ENCODE data around the gene EEF1A2. TPM values are rescaled to one million over a fixed set of nuclear protein-coding genes. Genes with fewer than 3 reads are reported as not detected.

EEF1A2 gene
- polyA plus RNA-seq, 2 of the 4 experiments (the other 2 are of a cell fraction) = 16.3 to 129 TPM

DNA sequence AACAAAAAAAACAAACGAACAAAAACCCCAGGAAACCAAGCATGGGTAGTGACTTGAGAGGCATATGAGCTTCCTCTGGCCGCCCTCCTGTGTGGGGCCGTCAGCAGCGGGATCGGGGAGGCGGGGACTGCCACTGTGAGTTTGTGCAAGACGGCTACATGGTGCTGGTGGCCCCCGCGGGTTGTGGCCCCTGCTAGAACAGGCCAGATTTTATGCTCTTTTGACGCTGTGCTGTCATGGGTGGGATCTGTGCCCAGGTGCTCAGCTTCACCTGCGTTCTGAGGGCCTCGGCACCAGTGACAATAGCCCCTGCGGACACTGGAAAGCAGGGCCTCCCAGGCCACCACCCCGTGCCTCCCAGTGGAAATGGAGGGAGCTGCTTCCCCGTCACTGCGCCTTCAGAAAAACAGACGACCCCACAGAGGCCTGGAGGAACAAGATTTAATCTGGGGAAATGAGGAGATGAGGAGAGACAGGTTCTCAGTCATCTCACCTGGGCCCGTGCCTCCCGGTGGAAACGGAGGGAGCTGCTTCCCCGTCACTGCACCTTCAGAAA lies 21.7 kb downstream of the EEF1A2 start:
- H3K9me3 ChIP-seq = no peaks in the 10 kb centered on the region
- CTCF ChIA-PET = interaction anchor here (0.6 to 2.0 kb wide), 3 partner anchors 19 to 378 kb away, joined by 3 to 11 read pairs (median 4); no protein-coding TSS in a partner anchor
- DNase-seq (ENCODE audit: low read depth in 1 of 2, low spot score in 1 of 2) (no peak), ATAC-seq (no peak), FAIRE-seq (no peak)
- TF ChIP-seq POLR2AphosphoS2 (conservative IDR thresholded peaks at IDR 0.05; ENCODE audit: low read length) (no peak), HOXB13 (CRISPR knock-in tag; IDR thresholded peaks at IDR 0.05; ENCODE audit: low read depth) (no peak), RNF2 (IDR thresholded peaks at IDR 0.05; ENCODE audit: borderline replicate concordance, low read depth) (no peak), GATA3 (IDR thresholded peaks at IDR 0.05; ENCODE audit: borderline replicate concordance) (no peak), JUNB (IDR thresholded peaks at IDR 0.05) (no peak), ZSCAN20 (CRISPR knock-in tag; IDR thresholded peaks at IDR 0.05) (no peak)
- TF ChIP-seq, protein P1, sequence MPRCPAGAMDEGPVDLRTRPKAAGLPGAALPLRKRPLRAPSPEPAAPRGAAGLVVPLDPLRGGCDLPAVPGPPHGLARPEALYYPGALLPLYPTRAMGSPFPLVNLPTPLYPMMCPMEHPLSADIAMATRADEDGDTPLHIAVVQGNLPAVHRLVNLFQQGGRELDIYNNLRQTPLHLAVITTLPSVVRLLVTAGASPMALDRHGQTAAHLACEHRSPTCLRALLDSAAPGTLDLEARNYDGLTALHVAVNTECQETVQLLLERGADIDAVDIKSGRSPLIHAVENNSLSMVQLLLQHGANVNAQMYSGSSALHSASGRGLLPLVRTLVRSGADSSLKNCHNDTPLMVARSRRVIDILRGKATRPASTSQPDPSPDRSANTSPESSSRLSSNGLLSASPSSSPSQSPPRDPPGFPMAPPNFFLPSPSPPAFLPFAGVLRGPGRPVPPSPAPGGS (IDR thresholded peaks at IDR 0.05) = no peak
- H3K4me3 ChIP-seq = no peak overlapping the region
- no peak overlapping the region for H3K27ac ChIP-seq
- H3K4me1 ChIP-seq = peaks cover 6% of the 10 kb centered on the region; the same call in 2 of the 3 replicates
- H3K4me2 ChIP-seq = no peak overlapping the region
- POLR2A ChIA-PET = no interaction called here
- 51% methylated on average over 21 of the region's 21 CpGs for WGBS (ENCODE audit: missing lambda C conversion rate)

GRCh38 chr20:63475209-63475608 lies 23.7 kb downstream of the EEF1A2 start:
- CTCF ChIA-PET = interaction anchor here (0.9 to 3.2 kb wide), 2 partner anchors 18 to 21 kb away, joined by 3 to 17 read pairs; no protein-coding TSS in a partner anchor
- Histone ChIP-seq H3K4me2 (no peak overlapping the region), H3K4me1 (peaks cover 13% of the 10 kb centered on the region), H3K4me3 (no peak overlapping the region), H3K27ac (no peak overlapping the region), H3K9me3 (no peaks in the 10 kb centered on the region)
- DNase-seq (ENCODE audit: low read depth in 1 of 2, low spot score in 1 of 2) (peak in 1 of 2 experiments; percentile 52), FAIRE-seq (no peak), ATAC-seq (peak; percentile 51 to 61; a peak in 5 of 6 replicates)
- 15% methylated on average over 15 of the region's 16 CpGs for WGBS (ENCODE audit: missing lambda C conversion rate)
- TF ChIP-seq, protein P2, sequence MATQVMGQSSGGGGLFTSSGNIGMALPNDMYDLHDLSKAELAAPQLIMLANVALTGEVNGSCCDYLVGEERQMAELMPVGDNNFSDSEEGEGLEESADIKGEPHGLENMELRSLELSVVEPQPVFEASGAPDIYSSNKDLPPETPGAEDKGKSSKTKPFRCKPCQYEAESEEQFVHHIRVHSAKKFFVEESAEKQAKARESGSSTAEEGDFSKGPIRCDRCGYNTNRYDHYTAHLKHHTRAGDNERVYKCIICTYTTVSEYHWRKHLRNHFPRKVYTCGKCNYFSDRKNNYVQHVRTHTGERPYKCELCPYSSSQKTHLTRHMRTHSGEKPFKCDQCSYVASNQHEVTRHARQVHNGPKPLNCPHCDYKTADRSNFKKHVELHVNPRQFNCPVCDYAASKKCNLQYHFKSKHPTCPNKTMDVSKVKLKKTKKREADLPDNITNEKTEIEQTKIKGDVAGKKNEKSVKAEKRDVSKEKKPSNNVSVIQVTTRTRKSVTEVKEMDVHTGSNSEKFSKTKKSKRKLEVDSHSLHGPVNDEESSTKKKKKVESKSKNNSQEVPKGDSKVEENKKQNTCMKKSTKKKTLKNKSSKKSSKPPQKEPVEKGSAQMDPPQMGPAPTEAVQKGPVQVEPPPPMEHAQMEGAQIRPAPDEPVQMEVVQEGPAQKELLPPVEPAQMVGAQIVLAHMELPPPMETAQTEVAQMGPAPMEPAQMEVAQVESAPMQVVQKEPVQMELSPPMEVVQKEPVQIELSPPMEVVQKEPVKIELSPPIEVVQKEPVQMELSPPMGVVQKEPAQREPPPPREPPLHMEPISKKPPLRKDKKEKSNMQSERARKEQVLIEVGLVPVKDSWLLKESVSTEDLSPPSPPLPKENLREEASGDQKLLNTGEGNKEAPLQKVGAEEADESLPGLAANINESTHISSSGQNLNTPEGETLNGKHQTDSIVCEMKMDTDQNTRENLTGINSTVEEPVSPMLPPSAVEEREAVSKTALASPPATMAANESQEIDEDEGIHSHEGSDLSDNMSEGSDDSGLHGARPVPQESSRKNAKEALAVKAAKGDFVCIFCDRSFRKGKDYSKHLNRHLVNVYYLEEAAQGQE (IDR thresholded peaks at IDR 0.05) = peak; percentile 81
- no peak for TF ChIP-seq POLR2AphosphoS2 (conservative IDR thresholded peaks at IDR 0.05; ENCODE audit: low read length)
- no peak for TF ChIP-seq ZC3H11A (IDR thresholded peaks at IDR 0.05)
- 0 out of 2 replicates have a peak, but pooled peaks have one; percentile 10 for TF ChIP-seq EHMT2 (IDR thresholded peaks at IDR 0.05; ENCODE audit: low read depth)
- no peak for TF ChIP-seq RFX5 (IDR thresholded peaks at IDR 0.05)
- no peak for TF ChIP-seq NFE2L2 (conservative IDR thresholded peaks at IDR 0.05; ENCODE audit: low read length)
- no peak for TF ChIP-seq FOSL2 (IDR thresholded peaks at IDR 0.05)
- no peak for TF ChIP-seq FOSL2 (CRISPR knock-in tag; IDR thresholded peaks at IDR 0.05)
- TF ChIP-seq SMC3 (IDR thresholded peaks at IDR 0.05) = no peak
- POLR2A ChIA-PET = no interaction called here

DNA sequence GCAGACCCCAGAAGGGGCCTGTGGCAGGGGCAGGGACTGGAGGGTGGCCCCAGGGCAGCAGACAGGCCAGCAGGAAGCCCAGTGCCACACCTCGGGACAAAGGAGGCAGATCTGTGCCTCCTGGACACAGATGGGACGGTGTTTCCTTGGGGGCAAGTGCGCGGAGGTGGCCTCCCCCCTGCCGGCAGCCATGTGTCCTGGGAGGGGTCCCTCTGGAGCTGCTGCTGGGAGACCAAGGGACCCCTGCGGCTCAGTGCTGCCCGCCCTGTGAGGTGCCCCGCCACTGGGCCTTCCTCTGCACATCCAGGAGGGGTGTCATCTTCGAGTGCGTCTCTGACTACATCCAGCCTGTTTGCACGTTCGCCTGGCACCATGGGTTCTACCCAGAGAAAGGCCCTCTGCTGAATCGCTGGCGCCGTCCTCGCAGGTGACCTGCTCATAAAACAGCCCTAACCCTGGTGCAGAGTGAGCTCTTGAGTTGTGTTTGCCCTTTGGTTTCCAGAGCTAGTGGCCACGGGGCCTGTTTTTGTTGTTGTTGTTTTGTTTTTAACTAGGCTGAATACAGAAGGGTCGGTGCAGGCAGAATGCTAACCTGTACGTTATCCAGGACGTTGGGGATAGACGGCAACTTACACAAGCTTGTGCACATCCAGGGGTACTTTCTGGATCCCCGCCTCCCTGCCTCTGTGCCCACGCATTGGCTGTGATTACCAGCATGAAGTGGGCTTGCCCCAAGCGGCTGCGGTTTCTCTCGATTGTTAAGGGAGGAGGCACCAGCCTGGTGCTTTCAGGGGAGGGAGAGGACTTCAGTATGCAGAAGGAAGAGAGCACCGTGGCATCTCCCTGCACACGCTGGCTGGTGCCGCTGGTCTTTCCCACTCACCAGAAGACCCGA lies 25.1 kb downstream of the EEF1A2 start:
- Histone ChIP-seq H3K4me3 (no peak overlapping the region), H3K27ac (no peak overlapping the region), H3K4me1 (peaks cover 13% of the 10 kb centered on the region), H3K4me2 (no peak overlapping the region), H3K9me3 (no peaks in the 10 kb centered on the region)
- POLR2A ChIA-PET = no interaction called here
- 28% methylated on average over 22 of the region's 30 CpGs for WGBS (ENCODE audit: missing lambda C conversion rate)
- FAIRE-seq (peak; percentile 46), DNase-seq (ENCODE audit: low read depth in 1 of 2, low spot score in 1 of 2) (no peak), ATAC-seq (no peak)
- CTCF ChIA-PET = interaction anchor here (0.8 to 3.2 kb wide), 2 partner anchors 23 to 64 kb away, joined by 3 to 17 read pairs; no protein-coding TSS in a partner anchor
- TF ChIP-seq, protein P3, sequence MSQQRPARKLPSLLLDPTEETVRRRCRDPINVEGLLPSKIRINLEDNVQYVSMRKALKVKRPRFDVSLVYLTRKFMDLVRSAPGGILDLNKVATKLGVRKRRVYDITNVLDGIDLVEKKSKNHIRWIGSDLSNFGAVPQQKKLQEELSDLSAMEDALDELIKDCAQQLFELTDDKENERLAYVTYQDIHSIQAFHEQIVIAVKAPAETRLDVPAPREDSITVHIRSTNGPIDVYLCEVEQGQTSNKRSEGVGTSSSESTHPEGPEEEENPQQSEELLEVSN (IDR thresholded peaks at IDR 0.05; ENCODE audit: borderline replicate concordance, low read depth) = no peak
- TF ChIP-seq RARB (CRISPR knock-in tag; IDR thresholded peaks at IDR 0.05) = no peak
- no peak for TF ChIP-seq MAX (IDR thresholded peaks at IDR 0.05)
- TF ChIP-seq FOSL2 (IDR thresholded peaks at IDR 0.05) = no peak
- no peak for TF ChIP-seq FOSL2 (CRISPR knock-in tag; IDR thresholded peaks at IDR 0.05)
- TF ChIP-seq FOSB (CRISPR knock-in tag; IDR thresholded peaks at IDR 0.05) = no peak
- TF ChIP-seq ZFP36 (IDR thresholded peaks at IDR 0.05; ENCODE audit: borderline replicate concordance, partially characterized antibody) = no peak
- TF ChIP-seq POLR2AphosphoS2 (conservative IDR thresholded peaks at IDR 0.05; ENCODE audit: low read length) = no peak
- TF ChIP-seq ZSCAN20 (CRISPR knock-in tag; IDR thresholded peaks at IDR 0.05) = no peak
- TF ChIP-seq TP53 (CRISPR knock-in tag; IDR thresholded peaks at IDR 0.05) = no peak
